SK-N-MC (cell line): ENCODE measurements around the gene MRPL23.

ENCODE experiments used
- EZH2 ChIP-seq: fragments of 200-600 bp; sonication (generic); IDR thresholded peaks from one replicate; pipeline ENCODE4 v1.6.1; 2017; ENCODE audit warnings: antibody characterized with exemption
- FOXP2 ChIP-seq: optimal IDR thresholded peaks from 2 replicates; pipeline ENCODE3; 2011; ENCODE audit warnings: mild to moderate bottlenecking, moderate library complexity; ENCODE audit not compliant: insufficient read depth; ENCODE audit errors: extremely low read length, control extremely low read depth
- POLR2AphosphoS5 ChIP-seq: IDR thresholded peaks from 2 replicates; pipeline ENCODE4 v1.6.1; 2012; ENCODE audit warnings: mild to moderate bottlenecking, low read depth, low read length, borderline replicate concordance

- TF ChIP-seq EZH2 (no peak), POLR2AphosphoS5 (no peak), FOXP2 (no peak)
These were observed 4.4 kb upstream of the MRPL23 start for GRCh38 chr11:1942558-1943260.
